ENCODE measurements around the gene KCNK15.

KCNK15 gene

GRCh38 chr20:44739942-44740341 lies 5.7 kb upstream of the KCNK15 start:
- H4K20me1 ChIP-seq (ENCODE audit: insufficient read depth, low read length) = no peaks in the 10 kb centered on the region
- TF ChIP-seq EZH2 (optimal IDR thresholded peaks at IDR 0.05; ENCODE audit: low read depth, low read length) (no peak), EZH2phosphoT487 (IDR thresholded peaks at IDR 0.05; ENCODE audit: low read length) (no peak)
- TF ChIP-seq, protein P1, sequence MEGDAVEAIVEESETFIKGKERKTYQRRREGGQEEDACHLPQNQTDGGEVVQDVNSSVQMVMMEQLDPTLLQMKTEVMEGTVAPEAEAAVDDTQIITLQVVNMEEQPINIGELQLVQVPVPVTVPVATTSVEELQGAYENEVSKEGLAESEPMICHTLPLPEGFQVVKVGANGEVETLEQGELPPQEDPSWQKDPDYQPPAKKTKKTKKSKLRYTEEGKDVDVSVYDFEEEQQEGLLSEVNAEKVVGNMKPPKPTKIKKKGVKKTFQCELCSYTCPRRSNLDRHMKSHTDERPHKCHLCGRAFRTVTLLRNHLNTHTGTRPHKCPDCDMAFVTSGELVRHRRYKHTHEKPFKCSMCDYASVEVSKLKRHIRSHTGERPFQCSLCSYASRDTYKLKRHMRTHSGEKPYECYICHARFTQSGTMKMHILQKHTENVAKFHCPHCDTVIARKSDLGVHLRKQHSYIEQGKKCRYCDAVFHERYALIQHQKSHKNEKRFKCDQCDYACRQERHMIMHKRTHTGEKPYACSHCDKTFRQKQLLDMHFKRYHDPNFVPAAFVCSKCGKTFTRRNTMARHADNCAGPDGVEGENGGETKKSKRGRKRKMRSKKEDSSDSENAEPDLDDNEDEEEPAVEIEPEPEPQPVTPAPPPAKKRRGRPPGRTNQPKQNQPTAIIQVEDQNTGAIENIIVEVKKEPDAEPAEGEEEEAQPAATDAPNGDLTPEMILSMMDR (IDR thresholded peaks at IDR 0.05; ENCODE audit: low read length) = no peak
- H3K9ac ChIP-seq (ENCODE audit: low read length) = no peak overlapping the region
- H3K4me3 ChIP-seq (ENCODE audit: low read length) = no peak overlapping the region
- peaks cover 33% of the 10 kb centered on the region for H3K27me3 ChIP-seq (replicated peaks; ENCODE audit: insufficient read depth, low read length)
- H3K4me1 ChIP-seq (ENCODE audit: low read length) = peaks cover 3% of the 10 kb centered on the region; the same call in 1 of the 2 replicates
- no peaks in the 10 kb centered on the region for H3K9me3 ChIP-seq (replicated peaks; ENCODE audit: insufficient read depth, low read length)
- no peak overlapping the region for H2AFZ ChIP-seq (ENCODE audit: low read length)
- H3K9me2 ChIP-seq (replicated peaks; ENCODE audit: insufficient read depth, low read length) = no peaks in the 10 kb centered on the region
- no peaks in the 10 kb centered on the region for H3K36me3 ChIP-seq (replicated peaks; ENCODE audit: insufficient read depth, low read length)
- H3K27ac ChIP-seq (ENCODE audit: low read length) = no peak overlapping the region
- no peaks in the 10 kb centered on the region for H3K79me2 ChIP-seq (ENCODE audit: low read length)
- H3K4me2 ChIP-seq (ENCODE audit: low read depth, low read length) = no peak overlapping the region
- no peak for DNase-seq
- no peaks in the 10 kb centered on the region for H3F3A ChIP-seq (ENCODE audit: insufficient read depth, low read length)

GRCh38 chr20:44742304-44743079 lies 3.2 kb upstream of the KCNK15 start:
- no peak overlapping the region for H3K4me3 ChIP-seq (ENCODE audit: low read length)
- peaks cover 3% of the 10 kb centered on the region; the same call in 1 of the 2 replicates for H3K4me1 ChIP-seq (ENCODE audit: low read length)
- no peaks in the 10 kb centered on the region for H3K79me2 ChIP-seq (ENCODE audit: low read length)
- H3K27ac ChIP-seq (ENCODE audit: low read length) = no peak overlapping the region
- H3K9me2 ChIP-seq (replicated peaks; ENCODE audit: insufficient read depth, low read length) = no peaks in the 10 kb centered on the region
- no peaks in the 10 kb centered on the region for H3K9me3 ChIP-seq (replicated peaks; ENCODE audit: insufficient read depth, low read length)
- no peak for DNase-seq
- no peak overlapping the region for H2AFZ ChIP-seq (ENCODE audit: low read length)
- no peak overlapping the region for H3K4me2 ChIP-seq (ENCODE audit: low read depth, low read length)
- no peaks in the 10 kb centered on the region for H4K20me1 ChIP-seq (ENCODE audit: insufficient read depth, low read length)
- peaks cover 55% of the 10 kb centered on the region for H3K27me3 ChIP-seq (replicated peaks; ENCODE audit: insufficient read depth, low read length)
- TF ChIP-seq, protein P1 (IDR thresholded peaks at IDR 0.05; ENCODE audit: low read length) = no peak
- TF ChIP-seq EZH2 (optimal IDR thresholded peaks at IDR 0.05; ENCODE audit: low read depth, low read length) (no peak), EZH2phosphoT487 (IDR thresholded peaks at IDR 0.05; ENCODE audit: low read length) (no peak)
- no peaks in the 10 kb centered on the region for H3F3A ChIP-seq (ENCODE audit: insufficient read depth, low read length)
- H3K9ac ChIP-seq (ENCODE audit: low read length) = no peak overlapping the region
- no peaks in the 10 kb centered on the region for H3K36me3 ChIP-seq (replicated peaks; ENCODE audit: insufficient read depth, low read length)

DNA sequence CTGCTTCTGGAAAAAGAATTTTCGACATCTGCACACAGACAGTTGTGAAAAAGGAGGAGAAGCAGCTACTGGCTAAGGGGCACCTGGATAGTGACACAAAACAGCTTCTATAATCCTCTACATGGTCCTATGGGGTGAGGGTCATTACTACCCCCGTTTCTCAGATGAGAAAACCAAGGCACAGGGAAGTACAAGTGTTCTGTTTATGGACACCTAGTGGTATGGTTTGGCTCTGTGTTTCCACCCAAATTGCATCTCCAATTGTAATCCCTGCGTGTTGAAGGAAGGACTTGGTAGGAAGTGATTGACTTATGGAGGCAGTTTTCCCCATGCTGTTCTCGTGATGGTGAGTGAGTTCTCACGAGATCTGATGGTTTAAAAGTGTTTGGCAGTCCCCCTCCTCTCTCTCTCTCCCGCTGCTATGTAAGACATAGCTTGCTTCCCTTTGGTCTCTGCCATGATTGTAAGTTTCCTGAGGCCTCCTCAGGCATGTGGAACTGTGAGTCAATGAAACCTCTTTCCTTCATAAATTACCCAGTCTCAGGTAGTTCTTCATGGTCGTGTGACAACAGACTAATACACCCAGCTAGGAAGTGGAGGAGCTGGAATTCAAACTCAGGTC lies 2.5 kb upstream of the KCNK15 start:
- TF ChIP-seq EZH2 (optimal IDR thresholded peaks at IDR 0.05; ENCODE audit: low read depth, low read length) = no peak
- TF ChIP-seq, protein P1 (IDR thresholded peaks at IDR 0.05; ENCODE audit: low read length) = no peak
- no peak for TF ChIP-seq EZH2phosphoT487 (IDR thresholded peaks at IDR 0.05; ENCODE audit: low read length)
- Histone ChIP-seq H2AFZ (ENCODE audit: low read length) (no peak overlapping the region), H3K4me1 (ENCODE audit: low read length) (peaks cover 3% of the 10 kb centered on the region; the same call in 1 of the 2 replicates), H3K4me3 (ENCODE audit: low read length) (no peak overlapping the region), H3F3A (ENCODE audit: insufficient read depth, low read length) (no peaks in the 10 kb centered on the region), H3K9ac (ENCODE audit: low read length) (no peak overlapping the region), H3K79me2 (ENCODE audit: low read length) (no peaks in the 10 kb centered on the region), H3K9me3 (replicated peaks; ENCODE audit: insufficient read depth, low read length) (no peaks in the 10 kb centered on the region), H4K20me1 (ENCODE audit: insufficient read depth, low read length) (no peaks in the 10 kb centered on the region), H3K27me3 (replicated peaks; ENCODE audit: insufficient read depth, low read length) (peaks cover 55% of the 10 kb centered on the region), H3K36me3 (replicated peaks; ENCODE audit: insufficient read depth, low read length) (no peaks in the 10 kb centered on the region), H3K27ac (ENCODE audit: low read length) (no peak overlapping the region), H3K9me2 (replicated peaks; ENCODE audit: insufficient read depth, low read length) (no peaks in the 10 kb centered on the region), H3K4me2 (ENCODE audit: low read depth, low read length) (no peak overlapping the region)
- no peak for DNase-seq

All from MM.1S (cell line).